SK-N-SH (cell line): ENCODE measurements around the gene LDB3. TPM values are rescaled to one million over a fixed set of nuclear protein-coding genes. Genes with fewer than 3 reads are reported as not detected.

ENCODE experiments used
- CTCF ChIA-PET: fragments of 300-600, 350-600 bp; formaldehyde crosslinking; extraction: SDS; loops from one replicate; lab custom pipeline; 2021; lab: Yijun Ruan, JAX
- POLR2A ChIA-PET: fragments of 350-600 bp; sonication (Branson Sonifier 250); formaldehyde crosslinking; extraction: SDS; loops from one replicate; lab custom pipeline; 2020; ENCODE audit warnings: antibody characterized with exemption, inconsistent platforms; lab: Yijun Ruan, JAX
- DNase-seq: peaks from one replicate; pipeline ENCODE4 v3.0.0; 2012
- H2AFZ ChIP-seq: fragments of 200-600 bp; sonication (generic); 2 replicates; pipeline ENCODE4 v1.8.1; 2016; ENCODE audit warnings: antibody characterized with exemption, mild to moderate bottlenecking, low read depth
- H3F3A ChIP-seq: fragments of 200-600 bp; sonication (generic); replicated peaks from 2 replicates; pipeline ENCODE3; 2016; ENCODE audit warnings: antibody characterized with exemption, mild to moderate bottlenecking; ENCODE audit not compliant: insufficient read depth
- H3K27ac ChIP-seq, 2 experiments: fragments of 200-500 bp in 1 of 2; fragments of 200-600 bp in 1 of 2; sonication (Bioruptor generic) in 1 of 2; sonication (generic), shearing (Covaris generic) in 1 of 2; 2 replicates each; pipeline versions ENCODE4 v1.5.1 to v1.6.1; 2014 to 2016; ENCODE audit warnings: low read depth in 2 of 2, inconsistent platforms in 1 of 2, low read length in 1 of 2, mild to moderate bottlenecking in 1 of 2, mixed read lengths in 1 of 2
- H3K27me3 ChIP-seq: fragments of 200-600 bp; sonication (generic), shearing (Covaris generic); 2 replicates; pipeline ENCODE4 v1.6.1; 2016; ENCODE audit warnings: mixed run types; ENCODE audit not compliant: insufficient read depth
- H3K36me3 ChIP-seq, 2 experiments: fragments of 200-500 bp in 1 of 2; fragments of 200-600 bp in 1 of 2; sonication (Bioruptor generic) in 1 of 2; sonication (generic) in 1 of 2; replicated peaks in 1 of 2; 2 replicates each; pipeline versions ENCODE3 to v1.5.1; 2014 to 2016; ENCODE audit warnings: low read length in 1 of 2, mild to moderate bottlenecking in 1 of 2; ENCODE audit not compliant: insufficient read depth in 2 of 2, control insufficient read depth in 1 of 2
- H3K4me1 ChIP-seq, 2 experiments: fragments of 200-500 bp in 1 of 2; fragments of 200-600 bp in 1 of 2; sonication (Bioruptor generic) in 1 of 2; sonication (generic), shearing (Covaris generic) in 1 of 2; 2 replicates each; pipeline versions ENCODE4 v1.5.1 to v1.6.1; 2014 to 2016; ENCODE audit warnings: low read depth in 1 of 2, low read length in 1 of 2, mixed run types in 1 of 2; ENCODE audit not compliant: insufficient read depth in 2 of 2, control insufficient read depth in 1 of 2
- H3K4me2 ChIP-seq: fragments of 200-600 bp; sonication (generic), shearing (Covaris generic); 2 replicates; pipeline ENCODE4 v1.6.1; 2017; ENCODE audit warnings: mixed run types
- H3K4me3 ChIP-seq, 2 experiments: fragments of 200-500 bp in 1 of 2; fragments of 200-600 bp in 1 of 2; sonication (Bioruptor generic) in 1 of 2; sonication (generic), shearing (Covaris generic) in 1 of 2; 2 replicates each; pipeline versions ENCODE4 v1.5.1 to v1.8.1; 2014 to 2016; ENCODE audit warnings: low read depth in 2 of 2, inconsistent platforms in 1 of 2, low read length in 1 of 2, mild to moderate bottlenecking in 1 of 2, mixed read lengths in 1 of 2, moderate library complexity in 1 of 2
- H3K79me2 ChIP-seq: fragments of 200-600 bp; sonication (generic); 2 replicates; pipeline ENCODE4 v1.8.1; 2017; ENCODE audit warnings: mild to moderate bottlenecking; ENCODE audit not compliant: insufficient read depth
- H3K9ac ChIP-seq: fragments of 200-600 bp; sonication (generic); 2 replicates; pipeline ENCODE4 v1.6.1; 2017; ENCODE audit warnings: mixed run types
- H3K9me2 ChIP-seq: fragments of 200-600 bp; sonication (generic); 2 replicates; pipeline ENCODE4 v1.6.1; 2017; ENCODE audit warnings: mixed run types
- H3K9me3 ChIP-seq: fragments of 200-600 bp; sonication (generic); 2 replicates; pipeline ENCODE4 v1.6.1; 2017; ENCODE audit warnings: mixed run types, mild to moderate bottlenecking, moderate library complexity
- H4K20me1 ChIP-seq: fragments of 200-600 bp; sonication (generic); 2 replicates; pipeline ENCODE4 v1.6.1; 2017; ENCODE audit warnings: mild to moderate bottlenecking, mixed run types; ENCODE audit not compliant: insufficient read depth
- CHD2 ChIP-seq: fragments of 150-350 bp; IDR thresholded peaks from 2 replicates; pipeline ENCODE4 v1.6.1; 2018; ENCODE audit warnings: low read length; ENCODE audit not compliant: partially characterized antibody
- EP300 ChIP-seq, 2 experiments: IDR thresholded peaks; 2 replicates each; pipeline versions ENCODE4 v1.4.0 to v1.6.1; 2012; ENCODE audit warnings: borderline replicate concordance in 1 of 2, low read depth in 1 of 2, low read length in 1 of 2
- EZH2phosphoT487 ChIP-seq: fragments of 200-600 bp; sonication (generic); IDR thresholded peaks from 2 replicates; pipeline ENCODE4 v1.6.1; 2017; ENCODE audit warnings: low read depth, mixed run types, mild to moderate bottlenecking, antibody characterized with exemption, moderate library complexity, borderline replicate concordance
- FOSL2 ChIP-seq: IDR thresholded peaks from 2 replicates; pipeline ENCODE4 v1.4.0; 2012; ENCODE audit warnings: low read depth, mild to moderate bottlenecking, moderate library complexity, borderline replicate concordance
- FOXJ3 ChIP-seq: sonication (generic); formaldehyde crosslinking; IDR thresholded peaks from 2 replicates; pipeline ENCODE4 v1.5.1; 2020; ENCODE audit warnings: mild to moderate bottlenecking, missing genetic modification reagents
- FOXM1 ChIP-seq: IDR thresholded peaks from 2 replicates; pipeline ENCODE4 v1.4.0; 2012; ENCODE audit warnings: low read depth, mild to moderate bottlenecking
- GABPA ChIP-seq: IDR thresholded peaks from 2 replicates; pipeline ENCODE4 v1.4.0; 2012; ENCODE audit warnings: low read depth, mild to moderate bottlenecking
- MAX ChIP-seq: IDR thresholded peaks from 2 replicates; pipeline ENCODE4 v1.4.0; 2012; ENCODE audit warnings: low read depth
- MXI1 ChIP-seq: IDR thresholded peaks from 2 replicates; pipeline ENCODE4 v1.6.1; 2012; ENCODE audit warnings: mild to moderate bottlenecking, low read depth, low read length, improper control_type of control experiment
- RAD21 ChIP-seq: IDR thresholded peaks from 2 replicates; pipeline ENCODE4 v1.6.1; 2012; ENCODE audit warnings: mild to moderate bottlenecking, low read length
- RXRA ChIP-seq: IDR thresholded peaks from 2 replicates; pipeline ENCODE4 v1.4.0; 2012; ENCODE audit warnings: low read depth, mild to moderate bottlenecking, borderline replicate concordance
- TAF1 ChIP-seq: IDR thresholded peaks from 2 replicates; pipeline ENCODE4 v1.6.1; 2012; ENCODE audit warnings: low read depth, mild to moderate bottlenecking, low read length, moderate library complexity, borderline replicate concordance
- TCF12 ChIP-seq: IDR thresholded peaks from 2 replicates; pipeline ENCODE4 v1.4.0; 2012
- TEAD4 ChIP-seq: IDR thresholded peaks from 2 replicates; pipeline ENCODE4 v1.4.0; 2012; ENCODE audit warnings: mild to moderate bottlenecking, borderline replicate concordance; ENCODE audit not compliant: insufficient read depth
- YY1 ChIP-seq: IDR thresholded peaks from 2 replicates; pipeline ENCODE4 v1.4.0; 2012; ENCODE audit warnings: low read depth, mild to moderate bottlenecking
- WGBS: methylation state at CpG from one replicate; pipeline ENCODE4 v1.1.6; 2017; ENCODE audit warnings: low lambda C conversion rate; 5-methylcytosine and 5-hydroxymethylcytosine counted together
- polyA plus RNA-seq, 3 experiments: library from polyadenylated mRNA; depleted of rRNA; stranded (reverse); fragments of >200 nt; gene quantifications; 2 replicates each; pipeline ENCODE4 v1.2.3, GENCODE V29; 2012
- TF ChIP-seq, protein P1 (sequence below): fragments of 200-600 bp; sonication (generic); IDR thresholded peaks from 2 replicates; pipeline ENCODE4 v1.6.1; 2017; ENCODE audit warnings: antibody characterized with exemption, mild to moderate bottlenecking, moderate library complexity
- TF ChIP-seq, protein P2 (sequence below): IDR thresholded peaks from 2 replicates; pipeline ENCODE4 v1.4.0; 2012; ENCODE audit warnings: low read depth, borderline replicate concordance

The LDB3 gene
- polyA plus RNA-seq, 1 of the 3 experiments (the other 2 are of a cell fraction): 0.48 TPM

GRCh38 chr10:86663046-86663345 is 5.3 kb upstream of the LDB3 start:
- Histone ChIP-seq H3K4me1 (peaks cover 1 to 42% of the 10 kb centered on the region in 2 experiments; a peak in 1 of 4 replicates), H4K20me1 (no peaks in the 10 kb centered on the region), H3K27me3 (no peaks in the 10 kb centered on the region), H3K79me2 (no peaks in the 10 kb centered on the region), H3K27ac (no peak overlapping the region), H3K36me3 (no peaks in the 10 kb centered on the region), H3K4me3 (no peak overlapping the region), H2AFZ (no peak overlapping the region), H3F3A (no peaks in the 10 kb centered on the region), H3K4me2 (no peak overlapping the region), H3K9ac (no peak overlapping the region), H3K9me2 (no peaks in the 10 kb centered on the region), H3K9me3 (no peaks in the 10 kb centered on the region)
- TF ChIP-seq FOSL2 (no peak), TEAD4 (no peak), MXI1 (no peak), RAD21 (no peak), RXRA (no peak), GABPA (no peak), FOXJ3 (no peak), EZH2phosphoT487 (no peak), TCF12 (no peak), MAX (no peak), CHD2 (no peak), YY1 (no peak), EP300 (IDR thresholded peaks at IDR 0.05; ENCODE audit: borderline replicate concordance in 1 of 2, low read depth in 1 of 2, low read length in 1 of 2) (no peak), FOXM1 (no peak), TAF1 (no peak)
- TF ChIP-seq, protein P1, sequence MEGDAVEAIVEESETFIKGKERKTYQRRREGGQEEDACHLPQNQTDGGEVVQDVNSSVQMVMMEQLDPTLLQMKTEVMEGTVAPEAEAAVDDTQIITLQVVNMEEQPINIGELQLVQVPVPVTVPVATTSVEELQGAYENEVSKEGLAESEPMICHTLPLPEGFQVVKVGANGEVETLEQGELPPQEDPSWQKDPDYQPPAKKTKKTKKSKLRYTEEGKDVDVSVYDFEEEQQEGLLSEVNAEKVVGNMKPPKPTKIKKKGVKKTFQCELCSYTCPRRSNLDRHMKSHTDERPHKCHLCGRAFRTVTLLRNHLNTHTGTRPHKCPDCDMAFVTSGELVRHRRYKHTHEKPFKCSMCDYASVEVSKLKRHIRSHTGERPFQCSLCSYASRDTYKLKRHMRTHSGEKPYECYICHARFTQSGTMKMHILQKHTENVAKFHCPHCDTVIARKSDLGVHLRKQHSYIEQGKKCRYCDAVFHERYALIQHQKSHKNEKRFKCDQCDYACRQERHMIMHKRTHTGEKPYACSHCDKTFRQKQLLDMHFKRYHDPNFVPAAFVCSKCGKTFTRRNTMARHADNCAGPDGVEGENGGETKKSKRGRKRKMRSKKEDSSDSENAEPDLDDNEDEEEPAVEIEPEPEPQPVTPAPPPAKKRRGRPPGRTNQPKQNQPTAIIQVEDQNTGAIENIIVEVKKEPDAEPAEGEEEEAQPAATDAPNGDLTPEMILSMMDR: no peak
- TF ChIP-seq, protein P2, sequence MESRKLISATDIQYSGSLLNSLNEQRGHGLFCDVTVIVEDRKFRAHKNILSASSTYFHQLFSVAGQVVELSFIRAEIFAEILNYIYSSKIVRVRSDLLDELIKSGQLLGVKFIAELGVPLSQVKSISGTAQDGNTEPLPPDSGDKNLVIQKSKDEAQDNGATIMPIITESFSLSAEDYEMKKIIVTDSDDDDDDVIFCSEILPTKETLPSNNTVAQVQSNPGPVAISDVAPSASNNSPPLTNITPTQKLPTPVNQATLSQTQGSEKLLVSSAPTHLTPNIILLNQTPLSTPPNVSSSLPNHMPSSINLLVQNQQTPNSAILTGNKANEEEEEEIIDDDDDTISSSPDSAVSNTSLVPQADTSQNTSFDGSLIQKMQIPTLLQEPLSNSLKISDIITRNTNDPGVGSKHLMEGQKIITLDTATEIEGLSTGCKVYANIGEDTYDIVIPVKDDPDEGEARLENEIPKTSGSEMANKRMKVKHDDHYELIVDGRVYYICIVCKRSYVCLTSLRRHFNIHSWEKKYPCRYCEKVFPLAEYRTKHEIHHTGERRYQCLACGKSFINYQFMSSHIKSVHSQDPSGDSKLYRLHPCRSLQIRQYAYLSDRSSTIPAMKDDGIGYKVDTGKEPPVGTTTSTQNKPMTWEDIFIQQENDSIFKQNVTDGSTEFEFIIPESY: no peak
- DNase-seq: no peak
- CTCF ChIA-PET: interaction anchor here (1.1 to 2.8 kb wide), 2 partner anchors 9 to 17 kb away, joined by 5 to 11 read pairs; partner anchors contain the start of gene OPN4
- 72% methylated on average over 5 of the region's 8 CpGs for WGBS
- POLR2A ChIA-PET: interaction anchor here (0.9 kb wide), 1 partner anchor 15 kb away, joined by 3 read pairs; no protein-coding TSS in a partner anchor
